Measurements from ENCODE around the gene GARNL3.

DNA sequence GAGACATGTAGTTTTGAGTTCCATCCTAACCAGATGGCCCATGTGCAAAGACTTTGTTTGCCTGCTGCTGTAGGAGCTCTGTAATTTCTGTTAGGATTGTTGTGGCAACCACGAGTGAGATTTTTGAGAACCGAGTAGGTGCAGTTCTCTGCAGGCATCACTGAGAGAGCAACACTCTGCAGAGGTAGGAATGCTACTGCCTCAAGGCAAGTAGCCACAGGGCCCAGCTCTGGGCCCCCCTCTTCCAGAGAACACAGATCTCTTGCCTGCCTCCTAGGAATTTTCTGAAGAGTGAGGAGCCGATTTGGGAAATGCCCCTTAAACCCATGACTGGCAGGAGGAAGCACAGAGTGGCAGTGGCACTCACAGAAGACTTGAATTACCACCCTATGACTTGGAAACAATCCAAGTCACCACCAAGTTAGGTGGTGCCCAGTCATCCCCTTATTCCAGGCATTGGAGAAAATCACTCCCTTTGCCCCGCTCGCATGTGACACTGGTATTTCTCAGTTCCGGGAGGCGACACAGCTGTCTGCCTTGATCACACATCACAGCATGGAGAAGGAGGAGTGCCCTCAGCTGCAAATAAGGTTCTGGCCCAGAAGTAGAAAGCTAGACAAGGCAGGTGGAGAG, 79.9 kb downstream of the GARNL3 start:
- no peak for TF ChIP-seq FOXP2 (optimal IDR thresholded peaks at IDR 0.05; ENCODE audit: control extremely low read depth, extremely low read length, insufficient read depth)
- no peak for TF ChIP-seq EZH2 (IDR thresholded peaks at IDR 0.05)
